Posterior vena cava (tissue), 2 donors: ENCODE data around the gene TELO2. TPM values are rescaled to one million over a fixed set of nuclear protein-coding genes. Genes with fewer than 3 reads are reported as not detected.
A peak's percentile ranks its signal among the peaks of the same experiment; 100 is the strongest.

Source experiments
- DNase-seq: peaks from one replicate; pipeline ENCODE4 v3.0.0-alpha.2; 2020; ENCODE audit warnings: low spot score
- intact Hi-C, 2 donors: fragments of 100-400 bp; cut with DNase I; formaldehyde crosslinking; loops; one replicate each; pipeline versions ENCODE4 v1.14.1 to v1.14.2; 2022 to 2023
- total RNA-seq, 2 donors: library from RNA; stranded (reverse); fragmentation: NEBNext Ultra II Directional; extraction: Animal tissue kit (Norgen Biotek cat#: 25700); gene quantifications; one replicate each; pipeline ENCODE4 v1.2.1, GENCODE V29; 2021
- donor health status: DM: yes; HTN: yes; CAD: no.
- donor health status: DM: yes; HTN: yes; CAD: no.

TELO2 gene
- total RNA-seq, 2 donors from 2014 or later, result 20.8 to 21.4 TPM

DNA sequence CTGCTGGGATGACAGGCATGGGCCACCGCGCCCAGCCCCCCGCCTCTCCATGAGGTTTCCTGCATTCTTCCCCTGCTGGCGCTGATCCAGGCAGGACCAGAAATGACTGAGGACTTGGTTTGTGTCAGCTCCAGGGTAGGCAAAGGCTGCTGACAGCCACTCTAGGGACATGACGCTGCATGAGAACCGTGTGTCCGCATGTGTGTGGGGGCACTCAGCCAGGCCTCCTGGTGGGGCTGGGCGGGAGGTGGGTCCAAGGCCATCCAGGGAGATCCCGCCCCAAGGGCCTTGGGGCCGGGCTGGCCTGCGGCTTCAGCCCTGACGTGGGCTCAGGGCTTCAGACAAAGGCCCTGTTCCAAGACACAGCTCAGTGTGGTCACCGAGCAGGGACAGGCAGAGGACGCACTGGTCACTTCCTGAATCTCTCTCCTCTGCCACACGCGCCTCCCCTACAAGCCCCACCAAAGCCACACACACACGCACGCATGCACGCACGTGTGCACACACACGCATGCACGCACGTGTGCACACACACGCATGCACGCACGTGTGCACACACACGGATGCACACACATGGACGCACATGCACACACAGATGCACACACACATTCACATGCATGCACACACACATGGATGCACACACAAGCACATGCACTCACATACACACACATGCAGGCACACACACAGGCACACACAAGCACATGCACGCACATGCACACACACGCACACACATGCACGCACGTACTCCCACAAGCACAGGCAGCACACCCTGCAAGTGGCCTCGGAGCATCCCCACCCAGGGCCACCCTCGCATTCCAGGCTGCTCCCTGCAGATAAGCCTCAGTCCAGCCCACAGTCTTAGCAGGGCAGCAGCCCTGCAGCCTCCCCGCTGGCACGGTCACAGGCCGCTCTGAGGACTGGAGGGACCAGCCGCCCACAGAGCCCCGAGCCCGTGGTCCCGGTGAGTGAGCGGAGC, 35.0 kb downstream of the TELO2 start:
- intact Hi-C loops, result no loop called here
- no peak for DNase-seq

DNA sequence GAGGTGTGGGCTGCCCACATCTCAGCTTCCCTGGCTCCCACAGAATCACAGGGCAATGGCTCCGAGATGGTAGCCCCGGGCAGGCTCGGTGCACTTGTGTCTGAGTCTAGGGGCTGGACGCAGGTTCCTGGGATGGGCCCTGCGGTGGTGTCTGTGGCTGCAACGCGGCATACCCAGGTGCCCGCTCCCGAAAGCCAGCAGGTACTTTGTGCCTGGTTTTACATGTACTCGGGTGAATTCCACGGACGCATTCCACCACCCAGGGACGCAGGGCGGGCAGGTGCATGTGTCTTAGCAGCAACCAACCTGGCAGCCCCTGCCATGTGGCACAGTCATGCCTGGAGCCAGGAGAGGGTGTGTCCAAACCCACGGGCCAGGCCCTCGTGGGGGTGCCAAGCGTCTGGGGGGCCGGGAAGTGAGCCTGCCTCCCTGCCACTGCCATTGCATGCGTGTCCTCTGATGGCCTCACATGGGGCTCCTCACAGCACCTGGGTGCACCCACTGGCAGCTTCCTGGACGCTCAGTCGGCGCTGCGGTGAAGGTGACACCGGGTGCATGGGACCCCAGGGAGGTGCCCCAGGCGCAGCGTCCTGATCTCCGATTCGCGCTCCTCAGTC, 35.9 kb downstream of the TELO2 start:
- no peak for DNase-seq
- intact Hi-C loops, result no loop called here

GRCh38 chr16:1530349-1530882, 37.3 kb downstream of the TELO2 start:
- intact Hi-C loops, result loop anchor here in 1 of 2 donors (10.0 kb wide), 1 partner anchor 116 kb away; the partner anchor contains the start of gene UNKL
- no peak for DNase-seq

DNA sequence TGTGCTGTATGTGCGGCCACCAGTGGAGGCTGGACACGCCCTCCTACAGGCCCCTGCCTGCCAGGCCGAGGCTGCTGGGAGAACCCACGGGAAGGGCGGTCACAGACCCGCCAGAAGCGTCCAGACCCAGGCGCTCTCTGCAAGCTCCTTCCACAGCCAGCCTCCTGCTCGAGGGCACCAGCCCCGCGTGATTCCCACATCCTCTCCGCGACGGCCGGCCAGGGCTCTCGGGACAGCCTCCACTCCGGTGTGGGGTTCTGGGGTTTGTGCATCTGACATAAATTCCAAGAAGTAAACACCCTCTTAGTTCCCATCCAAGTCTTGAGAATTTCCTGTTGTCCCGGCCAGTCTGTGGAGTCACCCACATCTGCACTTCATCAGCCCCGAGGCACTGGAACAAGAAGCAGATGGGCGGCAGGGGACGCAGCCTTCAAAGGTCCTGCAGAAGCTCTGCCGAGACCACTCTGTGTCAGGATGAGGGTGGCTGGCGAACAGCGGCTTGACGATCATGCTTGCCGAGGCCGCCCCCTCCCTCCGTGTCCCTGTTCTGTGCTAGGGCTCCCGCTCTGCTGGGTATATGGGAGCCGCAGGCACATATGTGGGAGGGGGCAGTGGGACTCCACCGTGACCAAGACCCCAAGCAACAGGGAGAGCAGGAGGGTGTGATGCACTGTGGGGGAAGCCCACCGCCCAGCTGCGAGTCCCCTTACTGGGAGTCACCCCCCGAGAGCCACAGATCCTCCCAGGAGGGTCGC, 37.9 kb downstream of the TELO2 start:
- intact Hi-C loops, result loop anchor here in 1 of 2 donors (10.0 kb wide), 1 partner anchor 116 kb away; the partner anchor contains the start of gene UNKL
- peak; percentile 92 for DNase-seq

- no peak for DNase-seq
- intact Hi-C loops, result loop anchor here in 1 of 2 donors (10.0 kb wide), 1 partner anchor 117 kb away; the partner anchor contains the start of gene UNKL
Measured at GRCh38 chr16:1531638-1531910, 38.4 kb downstream of the TELO2 start.

- intact Hi-C loops, result loop anchor here in 1 of 2 donors (10.0 kb wide), 1 partner anchor 117 kb away; the partner anchor contains the start of gene UNKL
- no peak for DNase-seq
Measured at GRCh38 chr16:1532081-1532760, 39.1 kb downstream of the TELO2 start.

- DNase-seq, result no peak
- intact Hi-C loops, result loop anchor here in 1 of 2 donors (10.0 kb wide), 1 partner anchor 118 kb away; the partner anchor contains the start of gene UNKL
Measured at GRCh38 chr16:1532771-1533170, 39.6 kb downstream of the TELO2 start.

DNA sequence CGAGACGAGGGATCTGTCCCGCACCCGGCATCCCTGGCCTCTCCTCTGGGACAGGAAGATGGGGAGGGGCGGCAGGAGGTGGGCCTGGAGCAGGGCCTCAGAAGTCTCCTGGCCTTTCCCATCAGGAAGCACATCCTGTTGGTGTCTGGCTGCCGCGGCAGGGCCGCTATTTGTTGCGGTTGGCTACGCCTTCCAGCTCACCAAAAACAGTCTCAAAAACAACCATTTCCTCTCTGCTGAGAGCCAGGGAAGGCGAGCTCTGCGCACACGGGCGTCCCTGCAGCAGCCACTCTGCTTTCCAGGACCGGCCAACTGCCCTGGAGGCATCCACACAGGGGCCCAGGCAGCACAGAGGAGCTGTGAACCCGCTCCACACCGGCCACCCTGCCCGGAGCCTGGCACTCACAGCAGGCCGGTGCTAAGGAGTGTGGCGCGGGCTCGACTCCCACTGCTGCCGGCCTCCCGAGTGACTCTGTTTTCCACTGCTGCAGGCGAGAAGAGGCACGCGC, 40.3 kb downstream of the TELO2 start, which contains the start of gene TMEM204:
TSS of gene TMEM204 (plus strand) at position 224 of the 509 bp plus-strand sequence. CDS start 610 bp downstream, outside the sequence.
- peak; percentile 93 for DNase-seq
- intact Hi-C loops, result loop anchor here in 1 of 2 donors (10.0 kb wide), 1 partner anchor 119 kb away; the partner anchor contains the start of gene UNKL

- DNase-seq, result no peak
- intact Hi-C loops, result loop anchor here in 1 of 2 donors (10.0 kb wide), 1 partner anchor 120 kb away; the partner anchor contains the start of gene UNKL
Measured at GRCh38 chr16:1534021-1535020, 41.2 kb downstream of the TELO2 start.

- DNase-seq, result no peak
- intact Hi-C loops, result loop anchor here in 1 of 2 donors (10.0 kb wide), 1 partner anchor 121 kb away; the partner anchor contains the start of gene UNKL
Measured at GRCh38 chr16:1535391-1536291, 42.5 kb downstream of the TELO2 start.

- no peak for DNase-seq
- intact Hi-C loops, result loop anchor here in 1 of 2 donors (10.0 kb wide), 1 partner anchor 122 kb away; the partner anchor contains the start of gene UNKL
Measured at GRCh38 chr16:1536601-1537000, 43.4 kb downstream of the TELO2 start.

DNA sequence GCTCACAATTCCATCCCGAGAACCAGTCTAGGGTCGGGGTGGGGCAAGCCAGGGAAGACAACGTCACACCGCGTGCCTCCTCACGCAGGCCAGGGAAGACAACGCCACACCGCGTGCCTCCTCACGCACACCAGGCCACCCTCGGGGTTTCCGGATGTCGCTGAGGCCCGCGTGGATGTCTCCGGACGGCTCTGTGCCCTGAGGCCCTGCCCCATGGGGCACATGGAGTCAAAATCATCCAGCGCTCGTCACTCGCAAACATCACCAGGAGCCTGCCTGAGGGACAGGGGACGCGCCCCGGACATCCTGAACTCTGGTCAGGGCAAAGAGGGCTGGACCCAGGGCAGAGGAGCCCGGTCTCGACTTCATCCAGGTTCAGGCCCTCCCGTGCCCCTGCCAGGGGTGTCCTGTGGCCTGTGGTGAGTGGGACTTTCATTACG, 44.0 kb downstream of the TELO2 start:
- no peak for DNase-seq
- intact Hi-C loops, result loop anchor here in 1 of 2 donors (10.0 kb wide), 1 partner anchor 122 kb away; the partner anchor contains the start of gene UNKL

GRCh38 chr16:1537763-1538289, 44.7 kb downstream of the TELO2 start:
- intact Hi-C loops, result loop anchor here in 1 of 2 donors (10.0 kb wide), 1 partner anchor 123 kb away; the partner anchor contains the start of gene UNKL
- DNase-seq, result no peak

DNA sequence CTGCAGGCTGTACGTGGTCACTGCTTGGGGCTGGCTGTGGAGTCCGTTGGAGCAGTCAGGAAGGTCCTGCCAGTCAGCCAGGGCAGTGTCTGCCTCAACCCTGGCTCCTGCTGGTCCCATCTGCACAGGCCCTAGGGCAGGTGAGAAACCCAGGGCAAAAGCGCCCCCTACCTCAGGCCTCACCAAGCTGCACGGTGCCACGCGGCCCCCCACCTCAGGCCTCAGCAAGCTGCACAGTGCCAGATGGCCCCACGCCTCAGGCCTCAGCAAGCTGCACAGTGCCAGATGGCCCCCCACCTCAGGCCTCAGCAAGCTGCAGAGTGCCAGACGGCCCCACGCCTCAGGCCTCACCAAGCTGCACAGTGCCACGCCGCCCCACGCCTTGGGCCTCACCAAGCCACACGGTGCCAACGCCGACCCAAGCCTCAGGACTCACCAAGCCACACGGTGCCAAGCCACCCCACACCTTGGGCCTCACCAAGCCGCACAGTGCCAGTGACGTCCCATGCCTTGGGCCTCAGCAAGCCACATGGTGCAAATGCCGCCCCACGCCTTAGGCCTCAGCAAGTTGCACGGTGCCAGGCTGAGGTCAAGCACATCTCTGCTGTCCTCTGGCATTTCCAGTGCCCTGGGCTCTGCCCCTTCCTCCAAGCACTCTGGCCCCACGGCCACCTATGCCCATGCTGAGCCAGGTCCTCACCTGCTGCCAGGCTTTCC, 45.8 kb downstream of the TELO2 start:
- intact Hi-C loops, result loop anchor here in 1 of 2 donors (10.0 kb wide), 1 partner anchor 124 kb away; the partner anchor contains the start of gene UNKL

More for the DNA sequence above, 45.8 kb downstream of the TELO2 start:
- DNase-seq, result no peak
